Smooth muscle cell (in vitro differentiated cells): ENCODE data around the gene PRM2. TPM values are rescaled to one million over a fixed set of nuclear protein-coding genes. Genes with fewer than 3 reads are reported as not detected.

Source experiments
- DNase-seq: peaks from one replicate; lab custom pipeline; 2025; ENCODE audit not compliant: unreplicated experiment; lab: John Stamatoyannopoulos, UW
- H2AFZ ChIP-seq: fragments of 200-600 bp; sonication (generic); 2 replicates; pipeline ENCODE4 v1.6.0; 2016; ENCODE audit warnings: antibody characterized with exemption, low read depth, mild to moderate bottlenecking
- H3F3A ChIP-seq: fragments of 200-600 bp; sonication (generic); 2 replicates; pipeline ENCODE4 v1.6.0; 2017; ENCODE audit warnings: antibody characterized with exemption, low read depth
- H3K27ac ChIP-seq: fragments of 200-600 bp; sonication (generic); 2 replicates; pipeline ENCODE4 v1.5.1; 2016; ENCODE audit warnings: low read depth, mild to moderate bottlenecking
- H3K27me3 ChIP-seq: fragments of 200-600 bp; sonication (generic); 2 replicates; pipeline ENCODE4 v1.6.1; 2016; ENCODE audit warnings: low read depth, mild to moderate bottlenecking
- H3K36me3 ChIP-seq: fragments of 200-600 bp; sonication (generic); 2 replicates; pipeline ENCODE4 v1.5.1; 2016; ENCODE audit warnings: low read depth
- H3K4me1 ChIP-seq: fragments of 200-600 bp; sonication (generic); 2 replicates; pipeline ENCODE4 v1.5.1; 2016; ENCODE audit warnings: low read depth
- H3K4me2 ChIP-seq: fragments of 200-600 bp; sonication (generic); 2 replicates; pipeline ENCODE4 v1.6.0; 2016; ENCODE audit warnings: mild to moderate bottlenecking
- H3K4me3 ChIP-seq: fragments of 200-600 bp; sonication (generic); 2 replicates; pipeline ENCODE4 v1.5.1; 2016; ENCODE audit warnings: mild to moderate bottlenecking
- H3K79me2 ChIP-seq: fragments of 200-600 bp; sonication (generic); 2 replicates; pipeline ENCODE4 v1.6.0; 2016; ENCODE audit warnings: low read depth, mild to moderate bottlenecking
- H3K9ac ChIP-seq: fragments of 200-600 bp; sonication (generic); 2 replicates; pipeline ENCODE4 v1.6.0; 2016; ENCODE audit warnings: low read depth
- H3K9me3 ChIP-seq: fragments of 200-600 bp; sonication (generic); replicated peaks from 2 replicates; pipeline ENCODE4 v1.5.1; 2016; ENCODE audit warnings: low read depth
- H4K20me1 ChIP-seq: fragments of 200-600 bp; sonication (generic); 2 replicates; pipeline ENCODE4 v1.6.0; 2016; ENCODE audit warnings: low read depth
- WGBS: methylation state at CpG from one replicate; pipeline ENCODE4 v1.1.7; 2016; ENCODE audit warnings: low lambda C conversion rate; 5-methylcytosine and 5-hydroxymethylcytosine counted together
- polyA plus RNA-seq: library from polyadenylated mRNA; unstranded; fragments of >200 nt; fragmentation: Nextera tagmentation; extraction: Ambion mirVana; gene quantifications from 2 replicates; pipeline ENCODE4 v1.2.1, GENCODE V29; 2016
- total RNA-seq: library from RNA; depleted of rRNA; stranded (reverse); fragments of >200 nt; gene quantifications from 2 replicates; pipeline ENCODE4 v1.2.3, GENCODE V29; 2014
- TF ChIP-seq, protein P1 (sequence below): fragments of 200-600 bp; sonication (generic); IDR thresholded peaks from 2 replicates; pipeline ENCODE4 v1.5.1; 2017; ENCODE audit warnings: borderline replicate concordance, mild to moderate bottlenecking, antibody characterized with exemption; ENCODE audit not compliant: insufficient read depth, poor library complexity, severe bottlenecking

Gene PRM2
- total and polyA plus RNA-seq, 2 experiments from 2014 or later, result not detected

DNA sequence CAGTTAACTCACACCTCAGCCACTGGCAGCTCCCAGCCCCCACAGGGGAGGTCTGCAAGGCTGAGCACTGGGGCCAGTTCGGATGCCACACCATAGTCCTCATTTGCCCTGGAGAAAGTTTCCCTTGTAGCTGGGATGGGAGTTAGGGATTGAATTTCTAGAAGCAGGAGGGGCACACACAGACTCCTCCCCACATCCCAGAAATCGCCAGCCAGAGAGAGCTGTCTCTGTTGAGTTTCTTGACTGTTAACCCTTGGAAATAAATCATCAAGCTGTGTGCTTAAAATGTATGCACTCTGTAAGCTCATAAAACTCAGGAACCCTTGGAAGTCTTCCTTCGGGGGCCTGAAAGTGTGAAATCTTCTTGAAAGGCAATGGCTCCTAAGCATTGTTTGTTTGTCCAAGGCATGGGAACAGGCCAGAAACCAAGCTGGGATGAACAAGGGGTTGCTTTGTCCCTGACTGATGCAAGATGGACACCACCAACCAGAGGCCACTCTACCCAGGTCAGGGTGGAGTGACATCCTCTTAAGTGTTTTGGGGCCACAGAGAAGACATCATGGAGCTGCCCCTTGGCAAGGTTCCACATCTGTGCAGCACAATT is 2.5 kb downstream of the PRM2 start:
- Histone ChIP-seq H2AFZ (no peak overlapping the region), H3K4me3 (no peak overlapping the region), H4K20me1 (no peaks in the 10 kb centered on the region), H3F3A (no peaks in the 10 kb centered on the region), H3K36me3 (no peaks in the 10 kb centered on the region), H3K27ac (no peak overlapping the region), H3K4me2 (no peak overlapping the region), H3K9me3 (no peaks in the 10 kb centered on the region), H3K9ac (no peak overlapping the region), H3K79me2 (no peaks in the 10 kb centered on the region), H3K27me3 (no peaks in the 10 kb centered on the region), H3K4me1 (no peaks in the 10 kb centered on the region)
- TF ChIP-seq, protein P1, sequence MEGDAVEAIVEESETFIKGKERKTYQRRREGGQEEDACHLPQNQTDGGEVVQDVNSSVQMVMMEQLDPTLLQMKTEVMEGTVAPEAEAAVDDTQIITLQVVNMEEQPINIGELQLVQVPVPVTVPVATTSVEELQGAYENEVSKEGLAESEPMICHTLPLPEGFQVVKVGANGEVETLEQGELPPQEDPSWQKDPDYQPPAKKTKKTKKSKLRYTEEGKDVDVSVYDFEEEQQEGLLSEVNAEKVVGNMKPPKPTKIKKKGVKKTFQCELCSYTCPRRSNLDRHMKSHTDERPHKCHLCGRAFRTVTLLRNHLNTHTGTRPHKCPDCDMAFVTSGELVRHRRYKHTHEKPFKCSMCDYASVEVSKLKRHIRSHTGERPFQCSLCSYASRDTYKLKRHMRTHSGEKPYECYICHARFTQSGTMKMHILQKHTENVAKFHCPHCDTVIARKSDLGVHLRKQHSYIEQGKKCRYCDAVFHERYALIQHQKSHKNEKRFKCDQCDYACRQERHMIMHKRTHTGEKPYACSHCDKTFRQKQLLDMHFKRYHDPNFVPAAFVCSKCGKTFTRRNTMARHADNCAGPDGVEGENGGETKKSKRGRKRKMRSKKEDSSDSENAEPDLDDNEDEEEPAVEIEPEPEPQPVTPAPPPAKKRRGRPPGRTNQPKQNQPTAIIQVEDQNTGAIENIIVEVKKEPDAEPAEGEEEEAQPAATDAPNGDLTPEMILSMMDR, result no peak
- no peak for DNase-seq
- 26% methylated on average over 3 of the region's 3 CpGs for WGBS

DNA sequence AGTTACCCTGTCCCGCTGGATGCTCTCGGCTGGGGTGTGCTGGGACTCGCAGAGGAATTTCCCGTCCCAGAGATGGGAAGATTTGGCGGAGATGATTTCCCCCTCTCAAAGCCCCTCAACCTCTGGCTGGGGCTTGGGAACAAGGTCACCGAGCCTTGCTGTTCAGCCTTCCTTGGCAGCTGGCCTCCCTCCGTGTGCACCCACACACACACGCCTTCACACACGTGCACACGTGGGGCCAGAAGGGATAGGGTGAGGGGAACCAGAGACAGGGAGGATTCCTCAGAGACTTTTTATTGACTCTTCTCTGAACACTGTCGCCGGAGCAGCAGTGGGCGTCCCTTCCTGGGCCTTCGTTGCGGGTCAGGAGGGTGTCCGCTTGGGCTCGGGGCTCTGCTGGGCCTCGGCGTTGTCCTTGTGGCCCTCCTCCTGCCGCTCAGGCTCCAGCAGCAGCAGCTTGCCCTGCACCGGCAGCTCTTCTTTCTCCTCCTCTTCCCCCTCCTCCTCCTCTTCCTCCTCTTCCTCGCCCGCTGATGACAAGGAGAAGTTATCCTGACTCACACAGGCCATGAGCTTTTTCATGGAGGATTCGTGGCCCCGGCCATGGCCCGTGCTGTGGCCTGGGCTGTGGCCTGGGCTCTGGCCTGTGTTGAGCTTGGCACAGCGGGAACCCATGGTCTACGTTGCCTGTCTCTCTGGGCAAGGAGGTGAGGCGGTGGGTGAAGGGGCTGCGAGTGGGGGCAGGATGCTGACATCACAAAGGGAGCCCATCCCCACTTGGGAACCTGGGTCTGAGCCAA is 3.2 kb downstream of the PRM2 start, which contains the start of gene PRM3:
Gene PRM3 (minus strand): TSS at position 709 of the 800 bp plus-strand sequence. CDS start 34 bp downstream, at position 675.
- Histone ChIP-seq H3K4me3 (no peak within 1 kb of the TSS), H2AFZ (no peak within 1 kb of the TSS), H4K20me1 (no peaks in the 10 kb centered on the region), H3K4me2 (no peak within 1 kb of the TSS), H3F3A (no peaks in the 10 kb centered on the region), H3K27ac (no peak within 1 kb of the TSS), H3K4me1 (no peaks in the 10 kb centered on the region), H3K36me3 (no peaks in the 10 kb centered on the region), H3K27me3 (no peaks in the 10 kb centered on the region), H3K79me2 (no peaks in the 10 kb centered on the region), H3K9me3 (no peaks in the 10 kb centered on the region), H3K9ac (no peak within 1 kb of the TSS)
- no peak for DNase-seq
- WGBS, result 76% methylated on average over 30 of the region's 30 CpGs
- TF ChIP-seq, protein P1, result no peak

DNA sequence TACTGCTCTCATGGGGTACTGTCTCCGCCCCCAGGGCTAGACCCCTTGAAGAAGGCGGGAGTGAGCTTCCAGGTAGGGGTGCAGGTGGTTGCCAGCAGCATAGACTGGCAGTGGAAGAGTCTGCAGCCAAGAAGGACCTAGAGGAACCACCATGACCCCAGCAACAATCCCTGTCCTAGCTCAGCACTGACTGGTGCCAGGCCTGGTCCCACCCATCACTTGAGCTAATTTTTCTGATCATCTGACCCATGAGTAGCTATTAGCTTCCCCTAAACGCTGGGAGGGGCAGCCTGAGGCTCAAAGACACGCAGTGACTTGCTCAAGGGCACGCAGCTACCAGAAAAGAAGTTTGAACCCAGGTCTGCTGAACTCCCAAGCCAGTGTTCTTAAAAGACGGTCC is 3.8 kb downstream of the PRM2 start:
- H3K79me2 ChIP-seq, result no peaks in the 10 kb centered on the region
- no peak overlapping the region for H3K4me2 ChIP-seq
- H3K4me3 ChIP-seq, result no peak overlapping the region
- H3K27ac ChIP-seq, result no peak overlapping the region
- H3K36me3 ChIP-seq, result no peaks in the 10 kb centered on the region
- no peaks in the 10 kb centered on the region for H3K9me3 ChIP-seq
- H3K9ac ChIP-seq, result no peak overlapping the region
- H3K4me1 ChIP-seq, result no peaks in the 10 kb centered on the region
- no peaks in the 10 kb centered on the region for H3K27me3 ChIP-seq
- TF ChIP-seq, protein P1, result no peak
- H4K20me1 ChIP-seq, result no peaks in the 10 kb centered on the region
- no peaks in the 10 kb centered on the region for H3F3A ChIP-seq
- H2AFZ ChIP-seq, result no peak overlapping the region
- no peak for DNase-seq
- WGBS, result 87% methylated on average over 6 of the region's 6 CpGs
